GM12801 (cell line): Measurements from ENCODE around the gene PPP1R9A.

Experiments used
- CTCF ChIP-seq: IDR thresholded peaks from one replicate; pipeline ENCODE4 v1.5.1; 2011; ENCODE audit warnings: control low read depth; ENCODE audit not compliant: insufficient read length; ENCODE audit errors: extremely low read depth

PPP1R9A gene

GRCh38 chr7:95002775-95003174 is 95.4 kb downstream of the PPP1R9A start:
- no peak for TF ChIP-seq CTCF

GRCh38 chr7:95004618-95005247 is 97.3 kb downstream of the PPP1R9A start:
- TF ChIP-seq CTCF: no peak

- no peak for TF ChIP-seq CTCF
These were observed 98.6 kb downstream of the PPP1R9A start for GRCh38 chr7:95006010-95006409.

GRCh38 chr7:95011146-95011928 is 103.9 kb downstream of the PPP1R9A start:
- no peak for TF ChIP-seq CTCF

- TF ChIP-seq CTCF: no peak
These were observed 104.6 kb downstream of the PPP1R9A start for GRCh38 chr7:95011995-95012394.

- no peak for TF ChIP-seq CTCF
These were observed 110.6 kb downstream of the PPP1R9A start for GRCh38 chr7:95018021-95018420.

GRCh38 chr7:95026018-95026417 is 118.6 kb downstream of the PPP1R9A start:
- no peak for TF ChIP-seq CTCF
